ENCODE results near the gene TXNRD2. TPM values are rescaled to one million over a fixed set of nuclear protein-coding genes. Genes with fewer than 3 reads are reported as not detected.

Gene TXNRD2
- total RNA-seq, 1 experiment from 2014 or later = 5.0 TPM

DNA sequence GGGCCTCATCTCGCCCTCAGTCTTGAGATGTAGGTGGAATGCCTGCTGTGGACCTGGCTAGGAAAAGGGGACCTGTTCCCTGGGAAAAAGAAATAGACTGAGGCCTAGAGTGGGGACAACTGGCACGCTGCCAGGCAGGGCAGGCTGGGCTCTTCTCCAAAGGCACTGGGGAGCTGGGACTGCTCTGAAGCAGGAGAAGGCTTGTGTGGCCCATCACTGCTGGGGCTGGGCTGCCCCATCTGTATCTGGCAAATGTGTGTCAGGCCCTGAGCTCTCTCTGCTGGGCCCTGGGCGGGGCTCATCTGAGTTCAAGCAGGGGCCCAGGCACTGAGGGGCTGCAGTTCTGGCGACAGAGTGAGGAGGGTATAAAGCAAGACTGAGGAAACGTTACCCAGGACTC, 42.1 kb upstream of the TXNRD2 start:
- Histone ChIP-seq H3K27me3 (ENCODE audit: control insufficient read depth, insufficient read depth, low read length) (no peaks in the 10 kb centered on the region), H3K36me3 (replicated peaks; ENCODE audit: control insufficient read depth, insufficient read depth, low read length) (peaks cover 5% of the 10 kb centered on the region), H3K4me3 (ENCODE audit: insufficient read depth, low read depth, low read length) (no peak overlapping the region)
- DNase-seq = no peak

DNA sequence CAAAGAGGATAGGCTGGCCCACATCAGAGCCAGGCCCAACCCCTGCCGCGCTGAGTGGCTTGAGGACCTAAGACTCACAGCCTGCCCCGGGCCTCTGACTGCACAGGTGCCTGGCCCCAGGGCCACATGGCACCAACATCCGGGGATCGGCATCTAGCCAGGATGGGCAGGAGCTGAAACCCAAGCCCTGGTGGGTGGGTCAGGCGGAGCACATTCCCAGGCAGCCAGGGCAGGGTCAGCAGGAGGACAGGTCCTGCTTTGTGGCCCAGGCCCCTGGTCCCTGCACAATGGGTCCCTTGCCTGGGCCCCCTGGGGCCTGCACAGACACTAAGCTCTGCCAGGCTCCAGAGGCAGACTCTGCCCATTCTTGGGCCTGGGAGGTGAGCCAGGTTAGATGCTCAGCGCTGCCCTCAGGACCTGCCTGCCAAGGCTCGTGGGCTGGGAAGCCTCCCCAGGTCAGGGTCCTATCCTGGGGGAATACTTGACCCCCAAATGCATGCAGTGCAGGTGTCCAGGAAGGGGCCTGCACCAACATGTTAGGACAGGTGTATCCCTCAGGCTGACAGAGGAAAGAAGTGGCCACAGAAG, 41.5 kb upstream of the TXNRD2 start:
- Histone ChIP-seq H3K4me3 (ENCODE audit: insufficient read depth, low read depth, low read length) (no peak overlapping the region), H3K27me3 (ENCODE audit: control insufficient read depth, insufficient read depth, low read length) (no peaks in the 10 kb centered on the region), H3K36me3 (replicated peaks; ENCODE audit: control insufficient read depth, insufficient read depth, low read length) (peaks cover 5% of the 10 kb centered on the region)
- DNase-seq = no peak

DNA sequence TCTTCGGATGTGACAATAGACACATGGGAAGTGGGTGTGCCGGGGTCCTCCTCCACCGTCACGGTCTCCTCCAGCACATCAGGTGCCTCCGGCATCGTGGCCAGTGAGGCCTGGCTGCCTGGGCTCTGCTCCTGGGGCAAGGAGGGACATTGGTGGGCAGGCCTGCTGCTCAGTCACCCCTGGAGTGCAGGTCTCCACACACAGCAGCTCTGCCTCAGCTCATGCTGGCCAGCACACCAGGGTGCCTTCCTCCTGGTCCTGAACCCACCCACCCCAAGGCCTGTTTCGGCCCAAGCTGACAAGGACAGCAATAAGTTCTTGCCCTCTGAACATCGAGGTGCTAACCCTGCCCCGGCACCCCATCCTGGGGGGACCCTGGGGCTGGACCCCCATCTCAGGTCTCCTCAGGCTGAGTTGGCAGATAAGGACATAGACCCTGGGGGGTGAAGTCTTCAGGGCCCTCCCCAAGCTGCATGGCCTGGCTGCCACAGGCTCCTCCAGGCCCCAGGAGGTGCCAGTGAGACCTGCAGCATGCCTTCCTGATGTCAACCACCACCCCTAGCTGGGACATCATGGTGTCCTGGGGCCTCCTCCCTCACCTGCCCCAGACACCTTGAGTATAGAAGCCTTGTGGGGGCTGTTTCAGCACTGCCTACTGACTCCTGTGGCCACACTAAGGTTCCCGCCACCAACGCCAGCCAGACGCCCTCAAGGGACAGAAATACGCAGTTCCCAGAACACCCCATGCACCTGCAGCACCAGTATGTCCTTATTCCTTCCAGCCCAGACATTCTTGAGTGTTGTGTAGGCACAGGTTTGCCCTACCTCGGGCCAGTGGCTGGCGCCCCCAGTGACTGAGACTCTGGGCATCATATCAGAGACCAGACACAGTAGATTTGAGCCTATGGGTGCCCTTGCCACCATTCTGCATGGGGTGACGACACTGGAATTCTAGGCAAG, 40.6 kb upstream of the TXNRD2 start:
- Histone ChIP-seq H3K36me3 (replicated peaks; ENCODE audit: control insufficient read depth, insufficient read depth, low read length) (peaks cover 5% of the 10 kb centered on the region), H3K4me3 (ENCODE audit: insufficient read depth, low read depth, low read length) (no peak overlapping the region), H3K27me3 (ENCODE audit: control insufficient read depth, insufficient read depth, low read length) (no peaks in the 10 kb centered on the region)
- DNase-seq = no peak

DNA sequence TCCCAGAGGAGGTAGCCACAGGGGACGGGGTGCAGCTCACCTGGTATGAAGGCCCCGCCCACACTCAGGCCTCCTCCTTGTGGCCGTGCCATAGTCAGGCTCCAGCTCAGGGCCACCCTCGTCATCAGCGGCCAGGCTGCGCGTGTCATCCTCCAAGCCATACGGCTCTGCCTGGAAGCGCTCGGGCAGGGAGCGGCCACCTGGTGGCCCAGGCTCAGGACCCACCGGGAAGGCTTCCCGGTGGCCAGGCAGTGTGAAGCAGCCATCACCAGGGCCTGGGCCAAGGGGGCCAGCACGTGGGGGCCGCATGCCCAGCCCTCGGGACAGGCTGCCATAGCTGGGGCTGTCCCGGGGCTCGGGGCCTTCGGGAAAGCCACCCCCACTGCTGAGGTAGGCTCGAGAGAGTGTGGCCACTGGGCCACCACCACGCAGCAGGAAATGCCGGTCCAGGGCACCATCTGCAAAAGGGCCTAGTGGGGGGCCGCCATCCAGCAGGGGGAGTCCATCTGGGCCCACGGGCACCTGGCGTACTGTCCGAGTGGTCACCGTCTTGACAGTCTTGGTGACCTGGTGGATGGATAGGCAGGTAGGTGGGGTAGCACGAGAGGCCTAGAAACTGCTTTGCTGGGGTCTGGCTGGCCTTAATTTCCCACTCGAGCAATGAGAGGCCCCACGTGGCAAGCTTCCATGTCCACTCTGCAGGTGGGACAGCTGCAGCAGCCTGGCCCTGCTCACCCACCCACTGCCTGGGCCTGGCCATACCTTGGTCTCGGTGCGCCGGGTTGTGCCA, 39.7 kb upstream of the TXNRD2 start:
- Histone ChIP-seq H3K27me3 (ENCODE audit: control insufficient read depth, insufficient read depth, low read length) (no peaks in the 10 kb centered on the region), H3K4me3 (ENCODE audit: insufficient read depth, low read depth, low read length) (no peak overlapping the region), H3K36me3 (replicated peaks; ENCODE audit: control insufficient read depth, insufficient read depth, low read length) (peaks cover 5% of the 10 kb centered on the region)
- DNase-seq = no peak

DNA sequence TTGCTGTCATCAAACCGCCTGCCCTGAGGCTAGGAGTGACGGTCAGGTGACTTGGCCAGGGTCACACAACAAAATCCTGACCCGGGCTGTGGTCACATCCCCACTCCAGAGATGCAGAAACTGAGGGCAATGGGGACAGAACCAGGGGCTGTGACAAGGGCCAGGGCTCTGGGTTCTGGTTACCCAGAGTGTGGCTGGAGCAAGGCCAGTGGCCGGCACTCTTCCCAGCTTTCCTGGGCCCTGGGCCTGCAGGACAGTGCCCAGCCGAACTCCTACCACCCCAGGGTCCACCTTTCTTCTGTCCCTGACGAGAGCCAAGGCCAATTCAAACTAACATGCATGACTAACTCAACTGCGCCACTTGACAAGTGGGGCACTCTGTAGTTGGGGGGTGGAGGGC, 39.1 kb upstream of the TXNRD2 start:
- H3K4me3 ChIP-seq (ENCODE audit: insufficient read depth, low read depth, low read length) = no peak overlapping the region
- DNase-seq = no peak
- H3K27me3 ChIP-seq (ENCODE audit: control insufficient read depth, insufficient read depth, low read length) = no peaks in the 10 kb centered on the region
- H3K36me3 ChIP-seq (replicated peaks; ENCODE audit: control insufficient read depth, insufficient read depth, low read length) = peaks cover 5% of the 10 kb centered on the region

DNA sequence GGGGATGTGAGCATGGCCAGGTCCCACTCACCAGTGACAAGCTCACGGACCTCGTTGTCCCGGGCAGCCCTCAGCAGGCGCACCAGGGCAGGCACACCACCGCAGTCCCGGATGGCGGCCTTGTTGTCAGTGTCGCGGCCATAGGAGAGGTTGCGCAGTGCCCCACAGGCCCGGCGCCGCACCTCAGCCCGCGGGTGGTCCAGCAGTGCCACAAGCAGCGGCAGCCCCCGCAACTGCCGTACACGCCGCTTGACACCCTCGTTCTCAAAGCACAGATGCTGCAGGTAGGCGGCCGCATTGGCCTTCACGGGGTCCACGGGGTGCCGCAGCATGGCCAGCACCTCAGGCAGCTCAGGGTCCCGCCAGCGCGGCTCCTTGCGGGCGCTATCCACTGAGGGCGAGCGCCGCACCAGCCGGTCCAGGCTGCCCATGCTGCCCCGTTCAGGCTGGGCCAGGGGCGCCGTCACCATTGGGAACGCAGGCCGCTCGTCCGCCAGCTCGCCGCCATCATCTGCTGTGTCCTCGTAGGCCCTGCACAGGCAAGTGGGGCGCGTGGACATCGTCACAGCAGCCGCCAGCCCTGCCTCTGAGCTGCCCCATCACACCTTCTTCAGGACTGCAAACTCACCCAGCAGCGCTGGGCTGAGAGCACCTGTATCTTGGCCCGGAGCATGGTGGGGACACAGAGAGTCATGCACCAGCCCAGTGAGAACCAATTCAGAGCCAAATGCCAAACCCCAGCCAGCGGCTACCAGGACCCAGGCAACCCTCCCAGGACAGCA, 38.3 kb upstream of the TXNRD2 start:
- DNase-seq = no peak

DNA sequence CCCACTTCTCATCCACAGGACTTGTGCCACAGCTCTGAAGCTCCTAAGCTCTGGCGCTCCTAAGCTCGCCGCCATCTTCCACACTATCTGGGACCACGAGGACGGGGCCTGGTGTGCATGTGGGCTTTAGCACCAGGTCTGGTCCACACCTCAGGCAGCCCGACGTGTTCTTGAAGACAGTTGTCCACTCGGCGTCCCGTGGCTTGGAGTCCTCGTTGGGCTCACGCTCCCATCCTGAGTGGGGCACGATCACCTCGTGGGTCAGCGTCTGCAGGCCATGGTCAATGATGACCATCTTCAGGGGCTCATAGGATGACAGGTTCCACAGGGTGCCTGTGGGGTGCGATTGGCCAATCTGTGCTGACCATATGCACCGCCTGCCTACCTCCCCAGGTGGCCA, 37.1 kb upstream of the TXNRD2 start:
- no peak overlapping the region for H3K4me3 ChIP-seq (ENCODE audit: insufficient read depth, low read depth, low read length)
- peaks cover 5% of the 10 kb centered on the region for H3K36me3 ChIP-seq (replicated peaks; ENCODE audit: control insufficient read depth, insufficient read depth, low read length)
- H3K27me3 ChIP-seq (ENCODE audit: control insufficient read depth, insufficient read depth, low read length) = no peaks in the 10 kb centered on the region
- no peak for DNase-seq

More for the DNA sequence above, 38.3 kb upstream of the TXNRD2 start:
- Histone ChIP-seq H3K27me3 (ENCODE audit: control insufficient read depth, insufficient read depth, low read length) (no peaks in the 10 kb centered on the region), H3K4me3 (ENCODE audit: insufficient read depth, low read depth, low read length) (no peak overlapping the region), H3K36me3 (replicated peaks; ENCODE audit: control insufficient read depth, insufficient read depth, low read length) (peaks cover 5% of the 10 kb centered on the region)

DNA sequence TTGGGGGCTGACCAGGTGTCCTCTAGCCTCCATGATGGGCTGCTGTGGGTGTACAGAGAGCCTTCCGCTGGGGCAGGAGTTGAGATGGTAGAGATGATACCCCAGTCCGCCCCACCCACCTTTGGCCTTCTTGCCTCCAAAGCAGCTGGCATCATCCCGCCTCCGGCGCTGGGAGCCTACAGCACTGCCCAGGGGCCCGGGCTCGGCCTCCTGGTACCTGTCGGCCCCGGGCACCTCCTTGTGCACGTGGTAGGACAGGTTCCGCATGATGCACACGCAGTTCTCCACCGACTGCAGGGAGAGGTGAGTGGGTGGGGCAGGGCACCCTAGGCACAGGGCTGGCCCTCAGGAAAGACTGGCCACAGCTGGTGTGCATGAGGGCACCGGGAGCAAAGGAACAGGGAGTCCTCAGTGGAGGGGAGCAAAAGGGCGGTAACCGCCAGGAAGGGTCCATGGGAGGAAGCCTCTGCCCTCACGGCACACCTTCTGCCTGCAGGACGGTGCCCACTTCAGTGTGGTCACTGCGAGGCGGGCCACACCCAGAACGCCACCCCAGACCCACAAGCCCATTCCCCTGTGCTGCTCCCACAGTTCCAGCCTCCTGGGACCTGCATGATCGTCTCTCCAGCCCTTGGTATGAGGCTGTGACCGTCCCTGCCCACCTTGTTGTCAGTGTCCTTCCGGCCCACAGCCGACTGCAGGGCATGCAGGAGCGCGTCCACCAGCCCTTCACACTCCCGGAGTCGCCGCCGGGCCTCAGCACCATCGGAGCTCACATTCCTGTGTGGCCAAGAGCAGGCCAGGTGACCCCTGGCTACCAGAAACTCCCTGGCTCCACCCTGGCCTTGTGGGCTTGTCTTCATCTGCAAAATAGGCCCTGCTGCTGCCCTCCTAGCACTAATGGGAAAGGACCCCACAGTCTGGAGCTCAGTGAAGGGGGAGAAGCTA, 36.0 kb upstream of the TXNRD2 start:
- Histone ChIP-seq H3K4me3 (ENCODE audit: insufficient read depth, low read depth, low read length) (no peak overlapping the region), H3K27me3 (ENCODE audit: control insufficient read depth, insufficient read depth, low read length) (no peaks in the 10 kb centered on the region), H3K36me3 (replicated peaks; ENCODE audit: control insufficient read depth, insufficient read depth, low read length) (peaks cover 7% of the 10 kb centered on the region)
- DNase-seq = no peak

DNA sequence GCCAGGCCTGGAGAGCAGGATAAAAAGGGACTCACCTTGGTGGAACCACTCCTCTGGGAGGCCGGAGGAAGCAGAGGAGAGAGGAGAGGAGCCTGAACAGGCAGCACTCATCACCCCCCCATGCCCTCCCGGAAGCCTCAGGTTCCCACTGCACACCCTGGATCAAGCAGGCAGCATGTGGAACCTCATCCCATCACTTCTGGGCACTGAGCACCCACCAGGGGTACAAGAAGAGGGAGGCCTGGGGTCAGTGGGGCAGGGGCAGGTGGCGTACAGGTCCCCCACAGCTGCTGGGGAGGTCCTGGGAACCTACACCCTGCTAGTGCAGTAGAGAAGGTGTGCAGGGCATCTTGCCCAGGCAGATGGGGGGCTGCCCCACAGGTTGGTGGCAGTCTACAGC, 35.1 kb upstream of the TXNRD2 start:
- Histone ChIP-seq H3K4me3 (ENCODE audit: insufficient read depth, low read depth, low read length) (no peak overlapping the region), H3K36me3 (replicated peaks; ENCODE audit: control insufficient read depth, insufficient read depth, low read length) (peaks cover 7% of the 10 kb centered on the region)
- no peak for DNase-seq

DNA sequence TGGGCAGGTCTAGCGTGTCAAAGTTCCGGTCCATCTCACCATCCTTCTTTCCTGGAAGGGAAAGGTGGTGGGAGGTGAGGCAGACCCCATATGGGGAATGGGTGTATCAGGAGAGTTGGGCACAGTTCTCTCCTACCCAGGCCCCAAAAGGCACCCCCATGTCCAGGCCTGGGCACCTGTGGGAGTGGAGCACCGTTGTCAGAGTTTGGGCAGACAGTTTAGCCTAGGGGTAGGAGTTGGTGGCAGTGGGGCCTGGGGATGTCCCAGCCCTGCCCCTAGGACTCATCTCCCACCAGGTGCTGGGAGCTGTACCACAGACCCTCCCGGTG, 34.1 kb upstream of the TXNRD2 start:
- no peaks in the 10 kb centered on the region for H3K27me3 ChIP-seq (ENCODE audit: control insufficient read depth, insufficient read depth, low read length)
- peaks cover 12% of the 10 kb centered on the region for H3K36me3 ChIP-seq (replicated peaks; ENCODE audit: control insufficient read depth, insufficient read depth, low read length)
- H3K4me3 ChIP-seq (ENCODE audit: insufficient read depth, low read depth, low read length) = no peak overlapping the region
- DNase-seq = no peak

More for the DNA sequence above, 35.1 kb upstream of the TXNRD2 start:
- no peaks in the 10 kb centered on the region for H3K27me3 ChIP-seq (ENCODE audit: control insufficient read depth, insufficient read depth, low read length)

DNA sequence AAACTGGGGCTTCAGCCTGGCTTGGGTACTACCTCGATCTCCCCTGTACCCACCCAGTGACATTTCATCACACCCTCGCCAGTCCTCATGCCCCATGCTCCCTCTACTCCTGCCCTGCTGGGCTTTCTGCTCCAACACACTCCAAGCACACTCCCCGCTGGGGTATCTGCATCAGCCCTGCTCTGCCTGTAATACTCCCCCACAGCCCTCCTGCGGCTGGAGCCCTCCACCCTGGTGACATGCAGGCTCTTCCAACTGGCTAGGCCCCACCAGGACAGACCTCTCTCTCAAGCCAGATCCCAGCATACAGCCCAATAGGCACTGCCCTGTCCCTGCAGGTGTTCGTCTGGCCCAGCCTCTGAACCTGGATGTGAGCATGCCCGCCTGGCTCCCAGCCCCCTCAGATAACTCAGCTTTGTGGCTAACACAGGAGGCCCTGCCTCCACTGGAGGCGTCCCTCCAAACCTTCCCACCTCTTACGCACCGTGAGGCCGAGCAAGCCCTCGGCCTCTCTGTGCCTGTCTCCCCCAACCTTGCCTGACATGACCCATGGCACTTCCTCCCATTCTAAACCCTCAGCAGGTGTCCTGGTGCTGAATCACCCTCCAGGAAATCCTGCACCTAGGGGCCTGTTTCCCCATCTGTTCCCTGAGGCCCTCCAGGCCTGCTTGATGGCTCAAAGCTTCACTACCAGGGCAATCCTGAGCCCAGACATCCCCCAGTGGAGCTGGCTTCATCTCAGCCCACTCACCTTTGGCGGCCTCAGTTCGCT, 33.5 kb upstream of the TXNRD2 start:
- H3K27me3 ChIP-seq (ENCODE audit: control insufficient read depth, insufficient read depth, low read length) = no peaks in the 10 kb centered on the region
- H3K4me3 ChIP-seq (ENCODE audit: insufficient read depth, low read depth, low read length) = no peak overlapping the region
- peak; percentile 66 for DNase-seq
- H3K36me3 ChIP-seq (replicated peaks; ENCODE audit: control insufficient read depth, insufficient read depth, low read length) = peaks cover 11% of the 10 kb centered on the region

DNA sequence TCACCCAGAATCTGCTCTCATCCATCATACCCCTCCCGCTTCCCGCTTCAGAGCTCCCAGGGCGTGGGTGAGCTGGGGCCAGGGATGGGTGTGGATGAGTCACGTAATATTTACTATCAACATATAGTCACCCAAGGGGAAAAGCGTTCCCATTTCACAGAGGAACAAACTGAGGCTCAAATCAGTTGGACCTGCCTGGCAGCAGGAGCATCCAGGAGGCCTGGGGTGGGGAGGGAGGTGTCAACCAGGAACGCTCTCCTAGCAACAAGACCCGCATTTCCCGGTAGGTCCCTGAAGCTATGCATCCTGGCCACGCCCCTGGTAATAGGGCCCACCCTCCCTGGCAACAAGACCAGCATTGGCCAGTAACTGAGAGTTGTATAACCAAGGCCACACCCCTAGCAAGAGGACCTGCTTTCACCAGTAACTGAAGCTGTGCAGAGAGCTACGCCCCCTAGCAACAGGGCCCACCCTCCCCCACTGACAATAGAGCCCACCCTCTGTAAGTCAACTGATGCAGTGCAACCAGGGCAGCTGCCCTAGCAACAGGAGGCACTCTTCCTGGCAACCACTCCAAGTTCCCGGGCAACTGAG, 32.7 kb upstream of the TXNRD2 start:
- DNase-seq = peak; percentile 99

More for the DNA sequence above, 32.7 kb upstream of the TXNRD2 start:
- no peak overlapping the region for H3K4me3 ChIP-seq (ENCODE audit: insufficient read depth, low read depth, low read length)
- peaks cover 10% of the 10 kb centered on the region for H3K36me3 ChIP-seq (replicated peaks; ENCODE audit: control insufficient read depth, insufficient read depth, low read length)
- H3K27me3 ChIP-seq (ENCODE audit: control insufficient read depth, insufficient read depth, low read length) = no peaks in the 10 kb centered on the region
